Epithelial cell of esophagus (primary cell): ENCODE results near the gene CTSE.
"Not testable (repeated sequence)": the region's sequence is repeated elsewhere in the genome, so short reads cannot be mapped to it uniquely, and the experiment has no call there.

Experiments used
- DNase-seq: peaks from one replicate; pipeline ENCODE4 v3.0.0; 2010; ENCODE audit warnings: low read depth
- H3K4me3 ChIP-seq: 2 replicates; pipeline ENCODE4 v1.5.1; 2011; ENCODE audit warnings: mild to moderate bottlenecking, low read length, control low read depth
- CTCF ChIP-seq: IDR thresholded peaks from 2 replicates; pipeline ENCODE4 v1.5.1; 2011; ENCODE audit warnings: low read depth, mild to moderate bottlenecking, low read length, control low read depth, inconsistent platforms; ENCODE audit not compliant: insufficient read depth; ENCODE audit errors: missing control alignments

CTSE gene

DNA sequence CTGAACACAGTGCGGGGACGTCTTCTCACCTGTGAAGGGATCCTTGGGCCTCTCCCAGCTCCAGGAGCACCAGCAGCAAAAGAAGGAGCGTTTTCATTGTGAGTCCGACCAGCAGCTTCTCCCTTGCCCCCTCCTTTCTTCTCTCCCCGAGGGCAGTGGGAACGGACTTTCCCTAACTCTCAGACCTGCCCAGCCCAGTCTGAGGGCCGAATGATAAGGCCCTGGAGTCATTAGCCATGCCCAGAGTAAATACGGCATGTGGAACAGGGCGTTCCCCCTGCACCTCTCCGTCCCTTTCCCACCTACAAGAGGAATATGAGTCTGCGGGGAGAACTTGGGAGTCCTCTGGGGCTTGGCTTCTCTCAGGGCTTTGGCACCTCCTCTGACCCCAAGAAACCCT lies at the start of gene CTSE:
TSS of gene CTSE (minus strand) at position 201 of the 400 bp plus-strand sequence. CDS start at position 97, 104 bp downstream.
- no peak for TF ChIP-seq CTCF
- DNase-seq, result no peak
- no peak within 1 kb of the TSS for H3K4me3 ChIP-seq

GRCh38 chr1:206070627-206071304 lies 47.1 kb upstream of the CTSE start:
- H3K4me3 ChIP-seq, result no peak overlapping the region
- DNase-seq, result no peak
- no peak for TF ChIP-seq CTCF

- TF ChIP-seq CTCF, result no peak
- DNase-seq, result no peak
- no peak overlapping the region for H3K4me3 ChIP-seq
Observed at GRCh38 chr1:206068314-206068713, 44.6 kb upstream of the CTSE start.

DNA sequence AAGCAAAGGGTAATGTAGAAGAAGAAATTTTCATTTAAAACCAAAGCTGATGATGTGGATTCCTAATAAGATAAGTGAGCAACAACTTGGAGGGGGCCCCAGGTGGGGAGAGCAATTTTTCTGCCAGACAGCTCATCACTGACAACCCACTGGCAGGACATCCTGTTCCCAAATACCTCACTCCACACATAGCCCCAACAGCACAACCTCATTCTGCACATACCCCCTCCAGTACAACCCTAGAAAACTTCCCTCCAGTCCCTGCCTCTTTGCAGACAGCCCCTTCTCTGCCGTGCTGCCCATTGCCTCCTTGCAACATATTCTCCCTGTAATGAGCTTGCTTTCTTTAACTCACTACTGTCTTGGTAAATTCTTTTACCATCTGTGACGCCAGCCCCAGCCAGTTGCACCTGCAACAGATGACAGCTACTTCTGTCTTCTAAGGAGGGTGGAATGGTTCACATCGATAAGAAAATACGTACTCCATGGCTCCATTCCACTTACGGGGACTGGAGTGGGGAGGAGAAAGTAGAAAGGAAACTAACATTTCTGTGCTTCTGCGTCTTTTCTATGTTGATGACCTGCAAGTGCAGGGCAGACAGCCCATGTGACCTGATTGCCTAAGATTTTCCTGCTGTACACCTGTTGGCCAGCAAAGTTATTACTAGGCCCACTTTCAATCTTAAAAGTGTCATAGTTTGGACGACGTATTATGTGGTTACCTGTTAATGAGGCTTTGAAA lies 44.0 kb upstream of the CTSE start:
- no peak overlapping the region for H3K4me3 ChIP-seq
- no peak for DNase-seq
- TF ChIP-seq CTCF, result no peak

GRCh38 chr1:206066479-206067171 lies 42.9 kb upstream of the CTSE start:
- H3K4me3 ChIP-seq, result no peak overlapping the region
- DNase-seq, result no peak
- no peak for TF ChIP-seq CTCF

DNA sequence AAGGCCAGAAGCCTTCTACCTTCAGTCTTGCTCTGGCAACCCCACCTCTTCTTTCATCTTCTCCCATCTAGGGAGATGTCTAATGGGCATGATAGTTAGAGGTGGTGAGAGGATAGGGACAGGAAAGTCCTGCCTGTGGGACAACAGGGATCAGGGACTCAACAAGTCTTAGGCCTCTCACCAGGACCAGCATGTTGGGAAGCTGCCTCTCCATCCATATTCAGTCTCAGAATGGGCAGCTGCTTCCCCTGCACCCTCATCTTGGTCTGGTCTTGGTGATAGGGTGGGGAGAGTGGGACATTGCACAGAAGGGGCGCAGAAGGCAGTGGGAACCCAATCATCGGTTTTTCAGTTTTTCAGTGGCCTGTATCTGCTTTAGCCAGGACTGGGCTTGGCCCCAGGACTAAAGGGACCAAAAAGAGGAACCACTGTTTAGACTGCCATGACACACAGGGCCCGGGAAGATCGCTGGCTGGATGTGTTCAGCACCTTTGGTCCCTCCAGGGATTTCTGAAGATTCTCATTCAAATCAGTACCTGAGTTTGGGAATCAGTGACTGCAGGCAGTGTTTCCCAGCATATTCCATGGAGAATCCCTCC lies 42.0 kb upstream of the CTSE start:
- no peak for DNase-seq
- H3K4me3 ChIP-seq, result no peak overlapping the region
- TF ChIP-seq CTCF, result no peak

GRCh38 chr1:206064501-206064900 lies 40.8 kb upstream of the CTSE start:
- not testable (repeated sequence) for DNase-seq, H3K4me3 ChIP-seq

- not testable (repeated sequence) for H3K4me3 ChIP-seq, DNase-seq
Observed at GRCh38 chr1:206064001-206064400, 40.3 kb upstream of the CTSE start.
